Activated naive CD8-positive, alpha-beta T cell treated with anti-CD3 and anti-CD28 coated beads, Interleukin-2, amount 50 U/mL, for 16 hours (primary cell): Measurements from ENCODE around the gene C8B.

ENCODE experiments used
- DNase-seq: peaks from one replicate; pipeline ENCODE4 v3.0.0-alpha.2; 2020; ENCODE audit warnings: low read depth, low spot score

The C8B gene

GRCh38 chr1:56972976-56973375 lies 7.2 kb upstream of the C8B start:
- DNase-seq: no peak

- no peak for DNase-seq
Observed at GRCh38 chr1:56970280-56970679, 4.5 kb upstream of the C8B start.

GRCh38 chr1:56968878-56969495 lies 3.2 kb upstream of the C8B start:
- no peak for DNase-seq

GRCh38 chr1:56967900-56968832 lies 2.4 kb upstream of the C8B start:
- no peak for DNase-seq

GRCh38 chr1:56967355-56967754 lies 1.5 kb upstream of the C8B start:
- no peak for DNase-seq

- DNase-seq: no peak
Observed at GRCh38 chr1:56966698-56966999, 834 bp upstream of the C8B start.

GRCh38 chr1:56965191-56965590 lies 624 bp downstream of the C8B start:
- DNase-seq: no peak

- DNase-seq: no peak
Observed at GRCh38 chr1:56964349-56965017, 1.3 kb downstream of the C8B start.

GRCh38 chr1:56963667-56964066 lies 2.1 kb downstream of the C8B start:
- no peak for DNase-seq

GRCh38 chr1:56961426-56961825 lies 4.4 kb downstream of the C8B start:
- DNase-seq: no peak

GRCh38 chr1:56958526-56958925 lies 7.3 kb downstream of the C8B start:
- no peak for DNase-seq

GRCh38 chr1:56957931-56958330 lies 7.9 kb downstream of the C8B start:
- no peak for DNase-seq

- no peak for DNase-seq
Observed at GRCh38 chr1:56954664-56955063, 11.2 kb downstream of the C8B start.

- DNase-seq: no peak
Observed at GRCh38 chr1:56953386-56953785, 12.4 kb downstream of the C8B start.

GRCh38 chr1:56952501-56952900 lies 13.3 kb downstream of the C8B start:
- no peak for DNase-seq

- DNase-seq: no peak
Observed at GRCh38 chr1:56948403-56949023, 17.3 kb downstream of the C8B start.

- no peak for DNase-seq
Observed at GRCh38 chr1:56940039-56940438, 25.8 kb downstream of the C8B start.

GRCh38 chr1:56939209-56939608 lies 26.6 kb downstream of the C8B start:
- DNase-seq: no peak

GRCh38 chr1:56938646-56939045 lies 27.2 kb downstream of the C8B start:
- DNase-seq: no peak

GRCh38 chr1:56934430-56935060 lies 31.3 kb downstream of the C8B start:
- DNase-seq: no peak

GRCh38 chr1:56933606-56934005 lies 32.2 kb downstream of the C8B start:
- no peak for DNase-seq

- DNase-seq: no peak
Observed at GRCh38 chr1:56933161-56933560, 32.7 kb downstream of the C8B start.
